ENCODE results near the gene NGFR.

The NGFR gene

DNA sequence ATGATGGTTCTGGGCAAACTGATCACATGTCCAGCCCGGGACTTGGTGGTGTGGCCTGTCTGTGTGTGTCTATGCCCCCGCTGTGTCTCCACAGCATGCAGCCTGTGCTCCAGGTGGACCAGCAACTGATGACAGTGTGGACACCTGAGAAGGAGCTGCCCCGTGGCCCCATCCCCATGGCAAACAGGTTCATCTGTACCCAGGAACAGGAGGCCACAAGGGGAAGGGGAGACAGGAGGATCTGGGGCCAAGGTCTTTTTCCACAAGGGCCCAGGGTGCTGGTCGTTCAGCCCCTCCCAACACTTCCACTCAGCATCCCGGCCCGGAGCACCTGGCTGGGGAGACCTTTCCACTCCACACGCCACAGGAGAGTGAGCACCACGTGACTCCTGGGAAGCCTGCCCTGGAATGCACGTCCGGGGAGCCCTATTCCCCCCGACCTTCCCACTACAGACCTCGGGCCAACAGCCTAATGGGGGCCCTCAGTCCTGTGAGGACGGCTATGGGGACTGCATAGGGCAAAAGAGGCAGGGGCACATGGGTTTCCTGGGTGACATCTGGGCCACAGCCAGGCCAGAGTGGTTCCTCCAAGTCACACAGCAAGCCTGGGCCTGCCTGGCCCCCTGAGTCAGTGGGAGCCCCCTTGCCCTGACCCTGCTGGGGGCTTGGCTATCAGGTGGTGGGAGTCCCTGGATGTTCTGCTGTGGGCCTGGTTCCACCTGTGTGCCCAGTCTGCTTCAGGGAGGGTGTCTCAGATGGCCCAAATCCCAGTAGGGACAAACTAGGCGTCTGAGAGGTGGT, 59.8 kb downstream of the NGFR start:
- Mint-ChIP-seq H3K9me3 (no peaks in the 10 kb centered on the region), H3K4me3 (no peak overlapping the region), H3K27me3 (peaks cover 25% of the 10 kb centered on the region), H3K36me3 (ENCODE audit: low read depth) (no peaks in the 10 kb centered on the region), H3K4me1 (ENCODE audit: low read depth) (peaks cover 22% of the 10 kb centered on the region), H3K27ac (no peak overlapping the region)
- intact Hi-C loops (cut with micrococcal nuclease) = no loop called here

DNA sequence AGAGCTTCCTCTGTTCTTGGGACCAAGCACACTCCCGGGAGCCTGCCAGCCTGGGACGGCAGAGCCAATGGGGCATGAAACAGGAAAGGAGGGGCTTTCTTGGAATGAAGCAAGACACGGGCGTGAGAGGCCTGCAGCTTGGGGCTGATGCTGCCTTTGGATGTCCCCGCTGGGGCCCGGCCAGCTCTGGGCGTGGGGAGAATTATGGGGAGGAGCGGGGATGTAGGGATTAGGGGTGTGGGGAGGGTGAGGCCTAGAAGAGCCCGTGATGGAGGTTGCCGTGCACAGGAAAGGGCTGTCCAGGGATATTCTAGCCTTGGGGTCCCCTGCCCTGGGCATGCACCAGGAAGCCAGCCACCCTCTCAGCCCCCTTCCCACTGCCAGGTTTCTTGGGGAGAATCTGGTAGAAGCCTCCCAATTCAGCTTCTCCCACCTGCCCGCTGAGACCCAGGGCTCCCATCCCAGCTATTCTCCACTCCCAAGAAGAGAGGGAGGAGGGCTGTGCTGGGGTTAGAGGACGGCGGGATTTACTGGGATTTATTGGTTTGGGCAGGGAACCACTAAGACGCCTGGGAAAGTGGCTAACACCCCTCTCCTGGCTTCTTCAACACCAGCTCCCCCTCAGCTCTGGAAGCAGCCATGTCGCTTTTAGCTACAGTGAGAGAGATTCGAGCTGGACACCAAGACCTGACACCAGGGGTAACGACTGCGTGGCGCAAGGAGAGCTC, 60.6 kb downstream of the NGFR start:
- intact Hi-C loops (cut with micrococcal nuclease) = loop anchor here (1.0 to 2.0 kb wide), 2 partner anchors 147 to 241 kb away; no protein-coding TSS in a partner anchor
- Mint-ChIP-seq H3K9me3 (no peaks in the 10 kb centered on the region), H3K4me1 (ENCODE audit: low read depth) (peaks cover 22% of the 10 kb centered on the region), H3K4me3 (no peak overlapping the region), H3K36me3 (ENCODE audit: low read depth) (no peaks in the 10 kb centered on the region), H3K27me3 (peaks cover 25% of the 10 kb centered on the region), H3K27ac (no peak overlapping the region)

DNA sequence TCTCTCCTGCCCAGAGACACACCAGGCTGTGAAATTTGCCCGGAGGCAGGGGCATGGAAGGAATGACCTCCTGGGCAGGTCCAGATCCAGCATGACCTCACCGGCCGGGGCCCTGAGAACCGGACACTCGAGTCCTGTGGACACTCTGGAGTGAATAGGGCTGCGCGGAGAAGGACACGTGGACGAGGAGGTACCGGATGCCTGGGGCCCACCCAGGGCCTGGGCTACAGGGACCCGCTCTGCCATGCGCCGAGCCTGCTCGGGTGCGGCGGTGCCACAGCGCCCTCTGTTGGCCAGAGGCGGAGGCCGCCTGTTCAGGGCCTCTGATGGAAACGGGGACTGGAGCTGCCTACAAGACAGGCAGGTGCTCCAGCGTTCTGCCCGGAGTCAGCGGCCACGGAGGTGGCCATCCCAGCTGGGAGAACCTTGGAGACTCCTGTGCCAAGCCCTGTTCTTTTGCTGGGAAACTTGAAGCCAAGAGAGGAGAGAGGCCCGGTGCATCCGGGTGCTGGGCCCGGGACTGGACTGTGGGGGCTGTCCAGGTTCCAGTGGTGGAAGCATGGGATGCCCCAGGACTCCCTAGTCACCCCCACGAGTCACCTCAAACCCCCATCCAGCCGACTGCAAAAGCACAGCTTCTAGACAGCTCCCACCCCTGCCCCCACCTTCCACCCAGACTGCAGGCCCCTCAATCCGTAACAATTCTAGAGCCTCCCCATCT, 61.3 kb downstream of the NGFR start:
- H3K4me3 Mint-ChIP-seq = no peak overlapping the region
- intact Hi-C loops (cut with micrococcal nuclease) = loop anchor here (1.0 to 2.0 kb wide), 2 partner anchors 148 to 242 kb away; no protein-coding TSS in a partner anchor
- no peak overlapping the region for H3K27ac Mint-ChIP-seq
- no peaks in the 10 kb centered on the region for H3K9me3 Mint-ChIP-seq
- H3K36me3 Mint-ChIP-seq (ENCODE audit: low read depth) = no peaks in the 10 kb centered on the region
- peaks cover 25% of the 10 kb centered on the region for H3K27me3 Mint-ChIP-seq
- peaks cover 22% of the 10 kb centered on the region for H3K4me1 Mint-ChIP-seq (ENCODE audit: low read depth)

DNA sequence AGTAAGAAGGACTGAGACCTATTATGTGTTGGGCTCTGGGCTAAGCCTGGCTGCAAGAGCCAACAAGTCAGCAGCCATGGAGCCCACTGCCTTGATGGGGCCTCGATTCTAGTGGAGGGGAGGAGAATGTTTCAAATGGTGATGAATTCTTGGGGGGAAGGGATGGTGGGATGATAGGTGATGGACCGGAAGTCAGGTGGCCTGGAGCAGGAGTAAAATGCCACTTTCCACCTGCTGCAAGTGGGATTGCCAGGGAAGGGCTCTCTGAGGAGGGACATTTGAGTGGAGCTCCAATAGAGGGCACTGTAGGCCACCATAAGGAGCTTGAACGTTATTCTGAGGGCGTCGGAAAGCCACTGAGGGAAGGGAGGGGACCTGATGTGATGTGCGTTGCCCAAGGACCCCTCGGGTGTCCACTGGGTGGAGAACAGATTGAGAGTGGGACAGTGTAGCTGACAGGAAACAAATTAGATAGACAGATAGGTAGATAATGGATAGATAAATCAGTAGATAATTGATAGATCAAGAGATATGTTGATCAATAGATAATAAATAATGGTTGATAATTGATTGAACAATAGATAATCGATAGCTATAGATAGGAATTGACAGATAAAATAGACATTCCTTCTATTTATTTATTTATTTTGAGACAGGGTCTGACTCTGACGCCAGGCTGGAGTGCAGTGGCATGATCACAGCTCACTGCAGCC, 62.4 kb downstream of the NGFR start:
- Mint-ChIP-seq H3K4me1 (ENCODE audit: low read depth) (peaks cover 22% of the 10 kb centered on the region), H3K36me3 (ENCODE audit: low read depth) (no peaks in the 10 kb centered on the region), H3K4me3 (no peak overlapping the region), H3K9me3 (no peaks in the 10 kb centered on the region), H3K27me3 (peaks cover 29% of the 10 kb centered on the region), H3K27ac (no peak overlapping the region)
- intact Hi-C loops (cut with micrococcal nuclease) = loop anchor here (2.0 kb wide), 1 partner anchor 243 kb away; no protein-coding TSS in a partner anchor

Data from dendritic cell treated with granulocyte-macrophage colony-stimulating factor and Interleukin-4, amounts not matched to agents 40 ng/mL and 50 ng/mL, for 4 days (primary cell).